Lower lobe of right lung (tissue), 2 donors: ENCODE results near the gene TDRD1. TPM values are rescaled to one million over a fixed set of nuclear protein-coding genes. Genes with fewer than 3 reads are reported as not detected.

Experiments
- ATAC-seq, 2 donors: fragments of 200-7000 bp; cut with Tn5 transposase; one replicate each; pipeline ENCODE4 v1.9.1; 2020 to 2022; ENCODE audit warnings: mild to moderate bottlenecking in 2 of 2, moderate library complexity in 2 of 2
- DNase-seq: peaks from one replicate; pipeline ENCODE4 v3.0.0-alpha.2; 2020
- H3K27ac ChIP-seq: fragments of 200-600 bp; one replicate; pipeline ENCODE4 v1.8.0; 2022
- H3K27me3 ChIP-seq: fragments of 200-600 bp; one replicate; pipeline ENCODE4 v1.8.0; 2022; ENCODE audit warnings: low read depth
- H3K36me3 ChIP-seq: fragments of 200-600 bp; one replicate; pipeline ENCODE4 v1.8.0; 2022; ENCODE audit warnings: mild to moderate bottlenecking
- H3K4me1 ChIP-seq: fragments of 200-600 bp; one replicate; pipeline ENCODE4 v1.8.0; 2022
- H3K4me3 ChIP-seq: fragments of 200-600 bp; one replicate; pipeline ENCODE4 v1.8.0; 2022; ENCODE audit warnings: mild to moderate bottlenecking
- H3K9me3 ChIP-seq: fragments of 200-600 bp; one replicate; pipeline ENCODE4 v1.8.0; 2022
- intact Hi-C: fragments of 100-400 bp; cut with DNase I; formaldehyde crosslinking; loops from one replicate; pipeline ENCODE4 v1.11.0; 2022
- total RNA-seq: library from RNA; stranded (reverse); fragmentation: NEBNext Ultra II Directional; extraction: Animal tissue kit (Norgen Biotek cat#: 25700); gene quantifications from one replicate; pipeline ENCODE4 v1.2.1, GENCODE V29; 2021
- TF ChIP-seq, protein P1 (sequence below): fragments of 200-600 bp; IDR thresholded peaks from one replicate; pipeline ENCODE4 v1.8.0; 2022; ENCODE audit warnings: antibody characterized with exemption, mild to moderate bottlenecking
- donor health status: DM: no; HTN: yes; CAD: no; lungs with severe emphysema.

The TDRD1 gene
- total RNA-seq, 1 donor from 2014 or later, result 0.09 TPM

DNA sequence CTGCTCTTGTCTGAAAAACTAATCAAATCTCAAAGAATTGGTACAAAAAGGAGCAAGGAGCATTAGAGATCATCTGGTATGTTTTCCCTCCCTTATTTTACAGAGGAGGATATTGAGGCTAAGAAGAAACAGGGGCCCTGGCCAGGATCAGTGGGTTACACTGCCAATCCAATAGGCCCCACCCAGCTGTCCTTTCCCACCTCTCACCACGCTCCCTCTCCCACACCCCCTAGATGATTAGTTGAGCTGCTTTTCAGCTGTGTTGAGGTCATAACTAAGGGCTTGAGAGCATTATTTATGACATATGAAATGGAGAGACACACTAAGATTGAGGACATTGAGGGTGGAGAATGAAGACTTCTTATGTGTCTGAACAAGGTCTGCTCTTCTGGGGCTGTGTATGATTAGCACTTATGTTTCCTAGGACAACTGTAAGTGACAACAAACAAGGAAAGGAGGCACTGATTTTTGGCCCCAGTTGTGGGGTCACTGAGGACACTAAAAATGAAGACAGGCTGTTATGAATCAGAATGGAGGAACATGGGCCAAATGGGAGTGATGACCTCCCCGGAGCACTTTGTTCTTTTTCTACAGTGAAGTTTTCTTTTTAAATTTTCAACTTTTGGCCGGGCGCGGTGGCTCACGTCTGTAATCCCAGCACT lies 86.4 kb downstream of the TDRD1 start:
- TF ChIP-seq, protein P1, sequence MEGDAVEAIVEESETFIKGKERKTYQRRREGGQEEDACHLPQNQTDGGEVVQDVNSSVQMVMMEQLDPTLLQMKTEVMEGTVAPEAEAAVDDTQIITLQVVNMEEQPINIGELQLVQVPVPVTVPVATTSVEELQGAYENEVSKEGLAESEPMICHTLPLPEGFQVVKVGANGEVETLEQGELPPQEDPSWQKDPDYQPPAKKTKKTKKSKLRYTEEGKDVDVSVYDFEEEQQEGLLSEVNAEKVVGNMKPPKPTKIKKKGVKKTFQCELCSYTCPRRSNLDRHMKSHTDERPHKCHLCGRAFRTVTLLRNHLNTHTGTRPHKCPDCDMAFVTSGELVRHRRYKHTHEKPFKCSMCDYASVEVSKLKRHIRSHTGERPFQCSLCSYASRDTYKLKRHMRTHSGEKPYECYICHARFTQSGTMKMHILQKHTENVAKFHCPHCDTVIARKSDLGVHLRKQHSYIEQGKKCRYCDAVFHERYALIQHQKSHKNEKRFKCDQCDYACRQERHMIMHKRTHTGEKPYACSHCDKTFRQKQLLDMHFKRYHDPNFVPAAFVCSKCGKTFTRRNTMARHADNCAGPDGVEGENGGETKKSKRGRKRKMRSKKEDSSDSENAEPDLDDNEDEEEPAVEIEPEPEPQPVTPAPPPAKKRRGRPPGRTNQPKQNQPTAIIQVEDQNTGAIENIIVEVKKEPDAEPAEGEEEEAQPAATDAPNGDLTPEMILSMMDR, result no peak
- peak overlapping the region; percentile 32 for H3K27ac ChIP-seq

DNA sequence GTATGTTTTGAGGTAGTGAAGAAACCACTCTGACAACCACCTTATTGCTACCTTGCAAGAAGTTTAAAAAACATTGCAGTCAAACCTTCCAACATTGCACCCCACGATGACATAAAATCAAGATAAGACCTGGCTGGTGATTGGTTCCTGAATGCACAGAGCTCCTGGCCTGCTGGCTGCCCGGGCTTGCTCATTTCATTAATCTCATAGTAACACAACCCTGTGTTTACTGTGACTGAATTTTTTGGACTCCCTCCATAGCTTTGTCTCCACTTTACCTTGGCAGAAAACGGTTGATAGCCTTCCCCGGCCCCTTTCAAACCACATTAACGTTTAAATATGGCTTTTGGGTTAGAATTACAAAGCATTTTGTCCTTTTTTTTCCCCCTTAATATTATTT lies 87.4 kb downstream of the TDRD1 start:
- Histone ChIP-seq H3K4me1 (peaks cover 14% of the 10 kb centered on the region), H3K27me3 (no peaks in the 10 kb centered on the region), H3K27ac (no peak overlapping the region), H3K36me3 (no peaks in the 10 kb centered on the region), H3K4me3 (no peak overlapping the region), H3K9me3 (no peaks in the 10 kb centered on the region)
- TF ChIP-seq, protein P1, result no peak
- ATAC-seq (peak; percentile 84 to 88), DNase-seq (no peak)
- intact Hi-C loops, result no loop called here

More for the DNA sequence above, 86.4 kb downstream of the TDRD1 start:
- ATAC-seq, result peak; percentile 68 to 70
- Histone ChIP-seq H3K27me3 (no peaks in the 10 kb centered on the region), H3K4me1 (peaks cover 24% of the 10 kb centered on the region), H3K9me3 (no peaks in the 10 kb centered on the region), H3K36me3 (no peaks in the 10 kb centered on the region), H3K4me3 (no peak overlapping the region)
- intact Hi-C loops, result no loop called here
- DNase-seq, result no peak

DNA sequence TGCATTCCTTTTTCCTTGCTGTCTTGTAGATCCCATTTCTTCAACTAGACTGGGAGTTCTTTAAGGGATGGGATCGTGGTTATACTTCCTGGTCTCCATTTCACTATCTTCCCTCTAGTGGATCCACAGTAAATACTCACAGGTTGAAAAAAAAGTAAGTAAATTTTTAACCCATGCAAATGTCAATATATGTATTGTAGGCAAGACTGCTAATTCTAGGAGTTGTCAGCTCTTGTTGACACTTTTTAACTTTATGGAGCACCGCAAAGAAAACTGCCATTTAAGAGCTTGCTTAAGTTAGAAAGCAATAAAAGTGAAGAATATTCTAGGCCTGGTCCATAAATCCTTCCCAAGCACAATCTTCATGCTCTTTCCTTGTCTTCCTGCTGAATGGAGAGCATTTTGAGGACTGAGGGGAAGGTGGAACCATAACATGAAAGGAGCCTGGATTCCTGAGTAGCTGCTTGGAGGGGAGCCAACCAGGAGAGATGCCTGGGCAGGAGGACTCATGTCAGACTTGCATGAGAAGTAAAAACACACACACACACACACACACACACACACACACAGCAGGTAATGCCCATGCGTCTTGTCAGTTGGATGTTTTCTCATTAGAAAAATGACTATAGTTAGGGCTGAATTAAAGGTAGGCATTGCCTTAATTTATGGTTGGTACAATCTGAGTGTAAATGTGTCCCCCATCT lies 92.1 kb downstream of the TDRD1 start:
- no peaks in the 10 kb centered on the region for H3K36me3 ChIP-seq
- no peak for DNase-seq
- no peak overlapping the region for H3K27ac ChIP-seq
- H3K4me3 ChIP-seq, result no peak overlapping the region
- ATAC-seq, result peak in 1 of 2 donors; percentile 20
- intact Hi-C loops, result no loop called here
- H3K27me3 ChIP-seq, result no peaks in the 10 kb centered on the region
- peaks cover 6% of the 10 kb centered on the region for H3K4me1 ChIP-seq
- TF ChIP-seq, protein P1, result no peak
- no peaks in the 10 kb centered on the region for H3K9me3 ChIP-seq

DNA sequence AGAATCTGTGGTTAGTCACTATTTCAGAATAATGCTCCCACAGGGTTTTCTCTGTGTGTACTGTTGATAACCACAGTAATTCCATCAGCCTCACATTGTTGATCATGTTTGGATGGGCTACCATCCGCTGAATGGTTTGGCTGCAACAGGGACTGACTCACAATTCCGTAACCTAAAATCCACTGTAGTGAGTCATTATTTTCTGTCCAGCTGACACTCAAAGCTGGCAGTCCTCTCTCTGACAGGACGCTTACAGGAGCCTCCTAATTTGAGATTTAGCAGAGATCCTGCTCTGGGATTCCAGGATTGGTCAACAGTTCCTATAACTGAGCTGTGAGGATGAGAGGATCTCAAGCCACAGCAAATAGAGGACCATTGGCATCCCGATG lies 92.6 kb downstream of the TDRD1 start:
- Histone ChIP-seq H3K27ac (no peak overlapping the region), H3K36me3 (no peaks in the 10 kb centered on the region), H3K4me3 (no peak overlapping the region), H3K27me3 (no peaks in the 10 kb centered on the region), H3K9me3 (no peaks in the 10 kb centered on the region), H3K4me1 (peaks cover under 1% of the 10 kb centered on the region)
- ATAC-seq, result peak; percentile 46 to 67
- TF ChIP-seq, protein P1, result no peak
- DNase-seq, result no peak
- intact Hi-C loops, result no loop called here

DNA sequence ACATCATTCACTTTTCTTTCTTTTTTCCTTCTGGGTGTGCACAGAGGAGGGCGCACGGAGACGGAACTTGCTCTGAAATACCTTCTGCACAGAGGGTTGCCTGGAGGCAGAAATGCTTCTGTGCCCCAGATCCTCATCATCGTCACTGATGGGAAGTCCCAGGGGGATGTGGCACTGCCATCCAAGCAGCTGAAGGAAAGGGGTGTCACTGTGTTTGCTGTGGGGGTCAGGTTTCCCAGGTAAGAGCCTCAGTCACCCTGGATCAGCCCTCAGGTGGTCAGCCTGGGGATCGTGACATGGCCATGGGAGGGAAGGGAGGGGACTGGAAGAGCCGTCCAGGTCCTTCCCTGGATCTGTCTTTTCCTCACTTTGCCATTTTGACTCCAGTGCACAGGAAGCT lies 93.5 kb downstream of the TDRD1 start:
- no peak overlapping the region for H3K4me3 ChIP-seq
- TF ChIP-seq, protein P1, result no peak
- no peak for DNase-seq
- no peak for ATAC-seq
- no peaks in the 10 kb centered on the region for H3K27me3 ChIP-seq
- no peak overlapping the region for H3K27ac ChIP-seq
- no peaks in the 10 kb centered on the region for H3K9me3 ChIP-seq
- intact Hi-C loops, result no loop called here
- no peaks in the 10 kb centered on the region for H3K36me3 ChIP-seq
- no peaks in the 10 kb centered on the region for H3K4me1 ChIP-seq
